HG03571 (cell line): ENCODE measurements around the gene IFNL2.
"Not testable (repeated sequence)": the region's sequence is repeated elsewhere in the genome, so short reads cannot be mapped to it uniquely, and the experiment has no call there.

Experiments used
- ATAC-seq: cut with Tn5 transposase; IDR thresholded peaks from one replicate; pipeline ENCODE4 v1.9.1; 2021; ENCODE audit not compliant: unreplicated experiment

The IFNL2 gene

GRCh38 chr19:39296055-39296645, 28.0 kb downstream of the IFNL2 start, which contains the start of gene IFNL1:
IFNL1 (plus strand) TSS chr19:39296407; CDS start chr19:39296422, 15 bp downstream.
- ATAC-seq = no peak

- no peak for ATAC-seq
Measured at GRCh38 chr19:39296906-39297305, 28.7 kb downstream of the IFNL2 start.

- ATAC-seq = no peak
Measured at GRCh38 chr19:39297931-39298634, 29.9 kb downstream of the IFNL2 start.

GRCh38 chr19:39299404-39299803, 31.2 kb downstream of the IFNL2 start:
- ATAC-seq = no peak

GRCh38 chr19:39299832-39300231, 31.6 kb downstream of the IFNL2 start:
- ATAC-seq = no peak

- no peak for ATAC-seq
Measured at GRCh38 chr19:39301021-39301420, 32.8 kb downstream of the IFNL2 start.

GRCh38 chr19:39301562-39301961, 33.4 kb downstream of the IFNL2 start:
- no peak for ATAC-seq

GRCh38 chr19:39303373-39304184, 35.4 kb downstream of the IFNL2 start:
- ATAC-seq = no peak

GRCh38 chr19:39304185-39304513, 36.0 kb downstream of the IFNL2 start:
- ATAC-seq = no peak

- no peak for ATAC-seq
Measured at GRCh38 chr19:39304701-39305571, 36.7 kb downstream of the IFNL2 start.

GRCh38 chr19:39306075-39306474, 37.9 kb downstream of the IFNL2 start:
- ATAC-seq = no peak

- ATAC-seq = no peak
Measured at GRCh38 chr19:39307046-39307821, 39.0 kb downstream of the IFNL2 start.

GRCh38 chr19:39307822-39308530, 39.8 kb downstream of the IFNL2 start:
- ATAC-seq = no peak

- no peak for ATAC-seq
Measured at GRCh38 chr19:39308531-39309304, 40.5 kb downstream of the IFNL2 start.

GRCh38 chr19:39309305-39309670, 41.1 kb downstream of the IFNL2 start:
- ATAC-seq = not testable (repeated sequence)

- ATAC-seq = no peak
Measured at GRCh38 chr19:39310558-39311311, 42.5 kb downstream of the IFNL2 start.

- no peak for ATAC-seq
Measured at GRCh38 chr19:39314016-39314728, 46.0 kb downstream of the IFNL2 start.

GRCh38 chr19:39315933-39316332, 47.7 kb downstream of the IFNL2 start:
- no peak for ATAC-seq
